Central memory CD8-positive, alpha-beta T cell (primary cell): ENCODE measurements around the gene CAPN1.

Experiments
- ATAC-seq: fragments of 150-1000 bp; cut with Tn5 transposase; replicated peaks from 2 replicates; pipeline ENCODE4 v1.10.0; 2022; ENCODE audit warnings: mild to moderate bottlenecking, moderate FRiP score, moderate number of reproducible peaks; ENCODE audit not compliant: poor library complexity, severe bottlenecking; ENCODE audit errors: extremely low read depth
- DNase-seq, 2 donors: peaks; one replicate each; pipeline ENCODE4 v3.0.0; 2021; ENCODE audit warnings: low spot score in 2 of 2
- H3K27ac Mint-ChIP-seq: one replicate; pipeline ENCODE4 v1.8.0; 2022; ENCODE audit warnings: low read depth, mild to moderate bottlenecking, moderate library complexity, mixed read lengths
- H3K27me3 Mint-ChIP-seq: one replicate; pipeline ENCODE4 v1.8.0; 2022; ENCODE audit warnings: mixed read lengths
- H3K36me3 Mint-ChIP-seq: one replicate; pipeline ENCODE4 v1.8.0; 2022; ENCODE audit warnings: mild to moderate bottlenecking, moderate library complexity, mixed read lengths; ENCODE audit not compliant: insufficient read depth
- H3K4me1 Mint-ChIP-seq: one replicate; pipeline ENCODE4 v1.8.0; 2022; ENCODE audit warnings: mixed read lengths
- H3K4me3 Mint-ChIP-seq: one replicate; pipeline ENCODE4 v1.8.0; 2022; ENCODE audit warnings: mild to moderate bottlenecking, moderate library complexity, mixed read lengths
- H3K9me3 Mint-ChIP-seq: one replicate; pipeline ENCODE4 v1.8.0; 2022; ENCODE audit warnings: mixed read lengths

CAPN1 gene

GRCh38 chr11:65181569-65182257, at the start of gene CAPN1:
Gene CAPN1 (plus strand): TSS chr11:65181928. CDS start chr11:65182702, 774 bp downstream.
- ATAC-seq = peak; percentile 71
- peak within 1 kb of the TSS; percentile 89 for H3K4me3 Mint-ChIP-seq
- peak in 1 of 2 donors; percentile 43 for DNase-seq
- H3K27ac Mint-ChIP-seq = peak within 1 kb of the TSS; percentile 87
- H3K9me3 Mint-ChIP-seq = no peaks in the 10 kb centered on the region
- peaks cover 5% of the 10 kb centered on the region for H3K36me3 Mint-ChIP-seq
- H3K27me3 Mint-ChIP-seq = no peaks in the 10 kb centered on the region
- peaks cover 31% of the 10 kb centered on the region for H3K4me1 Mint-ChIP-seq

- DNase-seq = no peak
- peak overlapping the region; percentile 96 for H3K4me3 Mint-ChIP-seq
- H3K9me3 Mint-ChIP-seq = no peaks in the 10 kb centered on the region
- no peaks in the 10 kb centered on the region for H3K27me3 Mint-ChIP-seq
- H3K4me1 Mint-ChIP-seq = peaks cover 44% of the 10 kb centered on the region
- ATAC-seq = no peak
- H3K36me3 Mint-ChIP-seq = peaks cover 33% of the 10 kb centered on the region
- H3K27ac Mint-ChIP-seq = peak overlapping the region; percentile 99
Observed at GRCh38 chr11:65132238-65132987, 49.3 kb upstream of the CAPN1 start.

- ATAC-seq (no peak), DNase-seq (no peak)
- H3K9me3 Mint-ChIP-seq = no peaks in the 10 kb centered on the region
- peaks cover 28% of the 10 kb centered on the region for H3K36me3 Mint-ChIP-seq
- H3K27ac Mint-ChIP-seq = peak overlapping the region; percentile 99
- H3K27me3 Mint-ChIP-seq = no peaks in the 10 kb centered on the region
- peak overlapping the region; percentile 96 for H3K4me3 Mint-ChIP-seq
- peaks cover 44% of the 10 kb centered on the region for H3K4me1 Mint-ChIP-seq
Observed at GRCh38 chr11:65132988-65133700, 48.6 kb upstream of the CAPN1 start.

GRCh38 chr11:65133724-65134123, 48.0 kb upstream of the CAPN1 start:
- Mint-ChIP-seq H3K27ac (peak overlapping the region; percentile 99), H3K4me1 (peaks cover 44% of the 10 kb centered on the region), H3K4me3 (peak overlapping the region; percentile 96), H3K36me3 (peaks cover 25% of the 10 kb centered on the region), H3K27me3 (no peaks in the 10 kb centered on the region), H3K9me3 (no peaks in the 10 kb centered on the region)
- ATAC-seq (no peak), DNase-seq (no peak)

GRCh38 chr11:65134240-65134951, 47.3 kb upstream of the CAPN1 start, which contains the start of gene SYVN1:
Gene SYVN1 (minus strand): TSS chr11:65134519. CDS start chr11:65133601, 918 bp downstream.
- ATAC-seq (peak; percentile 82), DNase-seq (peak; percentile 85 to 87)
- peaks cover 24% of the 10 kb centered on the region for H3K36me3 Mint-ChIP-seq
- peak within 1 kb of the TSS; percentile 96 for H3K4me3 Mint-ChIP-seq
- H3K27me3 Mint-ChIP-seq = no peaks in the 10 kb centered on the region
- H3K27ac Mint-ChIP-seq = peak within 1 kb of the TSS; percentile 99
- H3K4me1 Mint-ChIP-seq = peaks cover 44% of the 10 kb centered on the region
- H3K9me3 Mint-ChIP-seq = no peaks in the 10 kb centered on the region

- H3K4me1 Mint-ChIP-seq = peaks cover 44% of the 10 kb centered on the region
- H3K27ac Mint-ChIP-seq = peak overlapping the region; percentile 99
Observed at GRCh38 chr11:65134952-65135632, 46.6 kb upstream of the CAPN1 start.

GRCh38 chr11:65135633-65136145, 46.0 kb upstream of the CAPN1 start:
- H3K36me3 Mint-ChIP-seq = peaks cover 22% of the 10 kb centered on the region
- no peaks in the 10 kb centered on the region for H3K27me3 Mint-ChIP-seq
- no peak for DNase-seq
- H3K27ac Mint-ChIP-seq = peak overlapping the region; percentile 99
- no peaks in the 10 kb centered on the region for H3K9me3 Mint-ChIP-seq
- no peak for ATAC-seq
- peak overlapping the region; percentile 96 for H3K4me3 Mint-ChIP-seq
- peaks cover 44% of the 10 kb centered on the region for H3K4me1 Mint-ChIP-seq

More at GRCh38 chr11:65134952-65135632, 46.6 kb upstream of the CAPN1 start:
- ATAC-seq (peak; percentile 91), DNase-seq (peak; percentile 57 to 83)
- H3K36me3 Mint-ChIP-seq = peaks cover 24% of the 10 kb centered on the region
- no peaks in the 10 kb centered on the region for H3K27me3 Mint-ChIP-seq
- no peaks in the 10 kb centered on the region for H3K9me3 Mint-ChIP-seq
- peak overlapping the region; percentile 96 for H3K4me3 Mint-ChIP-seq

GRCh38 chr11:65136515-65137096, 45.1 kb upstream of the CAPN1 start:
- no peaks in the 10 kb centered on the region for H3K9me3 Mint-ChIP-seq
- H3K4me1 Mint-ChIP-seq = peaks cover 37% of the 10 kb centered on the region
- H3K36me3 Mint-ChIP-seq = peaks cover 19% of the 10 kb centered on the region
- H3K4me3 Mint-ChIP-seq = peak overlapping the region; percentile 96
- peaks cover 4% of the 10 kb centered on the region for H3K27me3 Mint-ChIP-seq
- ATAC-seq (no peak), DNase-seq (no peak)
- H3K27ac Mint-ChIP-seq = peak overlapping the region; percentile 99

- no peaks in the 10 kb centered on the region for H3K4me1 Mint-ChIP-seq
- no peak for DNase-seq
- no peak for ATAC-seq
- H3K4me3 Mint-ChIP-seq = no peak overlapping the region
- no peak overlapping the region for H3K27ac Mint-ChIP-seq
- H3K27me3 Mint-ChIP-seq = peaks cover 16% of the 10 kb centered on the region
- H3K36me3 Mint-ChIP-seq = peaks cover 3% of the 10 kb centered on the region
- no peaks in the 10 kb centered on the region for H3K9me3 Mint-ChIP-seq
Observed at GRCh38 chr11:65141896-65142494, 39.7 kb upstream of the CAPN1 start.

- Mint-ChIP-seq H3K9me3 (no peaks in the 10 kb centered on the region), H3K36me3 (peaks cover 5% of the 10 kb centered on the region), H3K27me3 (peaks cover 7% of the 10 kb centered on the region), H3K4me1 (no peaks in the 10 kb centered on the region), H3K4me3 (no peak overlapping the region), H3K27ac (no peak overlapping the region)
- no peak for ATAC-seq
- no peak for DNase-seq
Observed at GRCh38 chr11:65147352-65148075, 34.2 kb upstream of the CAPN1 start.
